ENCODE data around the gene ARMC7.
A peak's percentile ranks its signal among the peaks of the same experiment; 100 is the strongest.
"Not testable (repeated sequence)": the region's sequence is repeated elsewhere in the genome, so short reads cannot be mapped to it uniquely, and the experiment has no call there.

Gene ARMC7

DNA sequence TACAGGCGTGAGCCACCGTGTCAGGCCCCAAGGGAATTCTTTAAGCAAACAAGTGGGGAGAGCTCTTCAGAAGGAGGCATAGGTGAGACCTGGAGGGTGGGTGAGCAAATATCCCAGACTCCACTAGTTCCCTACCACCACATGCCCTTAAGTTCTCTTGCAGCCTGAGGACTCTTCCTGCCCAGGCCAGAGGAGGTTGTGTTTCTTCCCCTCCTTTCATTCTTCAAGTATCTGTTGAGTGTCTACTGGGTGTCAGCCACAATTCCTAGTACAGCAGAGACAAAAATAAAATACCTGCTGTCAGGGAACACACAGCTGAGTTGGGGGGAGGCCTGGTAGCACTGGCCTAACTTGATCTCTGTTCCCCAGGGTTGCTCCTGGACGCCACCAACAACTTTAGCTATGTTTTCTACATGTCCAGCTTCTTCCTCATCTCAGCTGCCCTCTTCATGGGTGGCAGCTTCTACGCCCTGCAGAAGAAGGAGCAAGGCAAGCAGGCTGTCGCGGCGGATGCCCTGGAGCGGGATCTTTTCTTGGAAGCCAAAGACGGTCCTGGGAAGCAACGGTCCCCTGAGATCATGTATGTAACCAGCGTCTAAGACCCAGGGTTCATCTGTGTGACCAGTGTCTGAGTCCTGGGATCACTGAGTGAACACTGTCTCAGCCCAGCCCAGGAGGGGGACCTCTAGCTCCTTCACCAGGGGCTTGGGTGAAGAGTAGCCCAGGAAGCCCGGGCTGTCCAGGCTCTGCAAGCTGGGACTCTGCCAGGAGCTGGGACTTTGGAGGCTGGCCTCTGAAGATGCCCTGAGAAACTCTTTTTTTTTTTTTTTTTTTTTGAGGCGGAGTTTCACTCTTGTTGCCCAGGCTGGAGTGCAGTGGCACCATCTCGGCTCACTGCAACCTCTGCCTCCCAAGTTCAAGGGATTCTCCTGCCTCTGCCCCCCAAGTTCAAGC, 5.9 kb upstream of the ARMC7 start:
- no peak for DNase-seq

GRCh38 chr17:75105126-75106080, 4.4 kb upstream of the ARMC7 start:
- peak; percentile 68 for DNase-seq

GRCh38 chr17:75108193-75108592, 1.6 kb upstream of the ARMC7 start:
- no peak for DNase-seq

DNA sequence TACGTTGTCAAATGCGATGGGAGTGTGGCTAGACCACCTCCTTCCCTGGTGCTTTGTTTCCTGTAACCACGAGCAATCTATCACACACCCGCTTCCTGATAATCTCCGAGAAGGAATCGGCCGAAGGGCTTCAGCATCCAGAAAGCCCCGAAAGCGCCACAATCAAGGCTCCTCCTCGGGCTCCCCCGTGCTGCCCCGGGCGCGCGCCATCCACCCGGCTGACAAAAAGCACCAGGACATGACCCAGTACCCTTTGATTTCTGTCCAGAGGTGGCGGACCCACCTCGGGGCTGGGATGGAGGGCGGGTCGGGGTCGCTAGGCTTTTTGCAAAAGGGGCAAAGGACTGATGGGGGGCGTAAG, 743 bp upstream of the ARMC7 start:
- peak; percentile 60 for DNase-seq

DNA sequence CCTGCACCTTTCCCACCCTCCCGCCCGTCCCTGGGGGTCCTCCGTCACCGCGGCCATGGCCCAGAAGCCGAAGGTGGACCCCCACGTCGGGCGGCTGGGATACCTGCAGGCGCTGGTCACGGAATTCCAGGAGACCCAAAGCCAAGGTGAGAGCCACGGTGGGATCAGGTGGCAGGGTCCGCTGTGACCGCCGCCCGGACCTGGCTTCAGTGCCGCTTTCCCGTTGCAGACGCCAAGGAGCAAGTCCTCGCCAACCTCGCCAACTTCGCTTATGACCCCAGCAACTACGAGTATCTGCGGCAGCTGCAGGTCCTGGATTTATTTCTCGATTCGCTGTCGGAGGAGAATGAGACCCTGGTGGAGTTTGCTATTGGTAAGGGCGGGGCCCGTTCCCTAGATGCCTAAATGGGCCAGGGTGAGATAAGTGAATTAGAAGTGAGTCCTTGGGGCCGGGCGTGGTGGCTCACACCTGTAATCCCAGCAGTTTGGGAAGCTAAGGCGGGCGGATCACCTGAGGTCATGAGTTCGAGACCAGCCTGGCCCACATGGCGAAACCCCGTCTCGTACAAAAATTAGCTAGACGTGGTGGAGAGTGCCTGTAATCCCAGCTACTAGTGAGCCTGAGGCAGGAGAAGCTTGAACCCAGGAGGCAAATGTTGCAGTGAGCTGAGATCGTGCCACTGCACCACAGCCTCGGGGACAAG, 617 bp downstream of the ARMC7 start:
- peak; percentile 69 for DNase-seq

DNA sequence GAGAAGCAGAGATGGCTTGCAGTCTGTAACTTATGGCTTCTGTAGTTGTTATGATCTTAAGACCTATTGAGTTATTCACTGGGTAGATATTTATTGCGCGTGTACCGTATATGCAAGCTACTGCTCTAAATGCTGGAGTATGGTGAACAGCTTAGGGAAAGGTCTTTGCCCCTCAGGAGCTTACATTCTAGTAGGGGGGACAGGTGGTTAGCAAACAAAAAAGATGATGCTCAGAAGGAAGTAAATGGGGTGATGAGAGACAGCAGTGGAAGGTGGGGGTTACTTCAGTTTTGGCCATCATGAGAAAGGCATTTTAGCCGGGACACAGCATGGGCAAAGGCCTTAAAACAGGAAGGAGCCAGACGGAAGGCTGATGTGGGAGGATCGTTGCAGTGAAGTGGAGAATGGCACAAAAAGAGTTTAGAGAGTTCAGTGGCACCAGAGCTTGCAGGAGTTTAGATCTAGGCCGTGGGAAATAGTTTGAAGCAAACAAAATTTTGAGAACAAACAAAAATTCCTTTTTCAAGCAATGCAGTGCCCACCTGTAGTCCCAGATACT, 2.1 kb downstream of the ARMC7 start:
- no peak for DNase-seq

- peak; percentile 97 for DNase-seq
Measured at GRCh38 chr17:75113798-75114551, 4.2 kb downstream of the ARMC7 start.

DNA sequence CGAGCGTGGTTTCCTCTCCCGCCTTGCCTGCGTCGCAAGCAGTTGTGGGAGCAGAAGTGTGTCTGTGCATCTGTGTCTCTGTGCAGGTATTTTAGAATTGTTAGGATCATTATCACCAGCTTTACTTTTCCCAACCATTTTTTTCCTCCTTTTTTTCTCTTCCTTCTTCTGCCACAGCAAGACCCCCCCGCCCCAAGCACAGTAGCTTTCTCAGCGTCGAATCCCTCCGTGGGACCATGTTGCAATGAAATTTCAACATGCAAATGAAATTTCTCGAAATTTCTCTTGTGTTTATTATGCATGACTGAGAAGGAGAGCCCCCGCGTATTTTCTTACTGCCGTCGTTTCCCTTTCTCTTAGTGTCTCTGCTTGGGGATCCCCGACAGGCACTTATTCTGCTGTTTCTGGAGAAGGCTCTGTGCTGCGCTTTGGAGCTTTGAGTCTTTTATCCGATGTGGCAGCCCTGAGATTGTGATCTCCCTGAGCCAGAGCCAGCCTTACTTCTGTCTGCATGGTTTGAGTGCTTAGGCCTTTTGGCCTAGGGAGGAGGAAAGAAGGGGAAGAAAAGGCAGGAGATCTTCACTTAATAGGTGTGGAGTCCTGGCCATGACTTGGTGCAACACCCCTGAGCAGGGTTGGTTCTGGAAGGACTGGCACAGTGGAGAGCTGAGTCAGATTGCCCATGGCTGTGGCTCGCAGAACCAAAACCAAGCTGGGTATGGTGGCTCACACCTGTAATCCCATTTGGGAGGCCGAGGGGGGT, 5.0 kb downstream of the ARMC7 start:
- DNase-seq, result peak; percentile 41

GRCh38 chr17:75115555-75115954, 5.8 kb downstream of the ARMC7 start:
- DNase-seq, result peak; percentile 59

DNA sequence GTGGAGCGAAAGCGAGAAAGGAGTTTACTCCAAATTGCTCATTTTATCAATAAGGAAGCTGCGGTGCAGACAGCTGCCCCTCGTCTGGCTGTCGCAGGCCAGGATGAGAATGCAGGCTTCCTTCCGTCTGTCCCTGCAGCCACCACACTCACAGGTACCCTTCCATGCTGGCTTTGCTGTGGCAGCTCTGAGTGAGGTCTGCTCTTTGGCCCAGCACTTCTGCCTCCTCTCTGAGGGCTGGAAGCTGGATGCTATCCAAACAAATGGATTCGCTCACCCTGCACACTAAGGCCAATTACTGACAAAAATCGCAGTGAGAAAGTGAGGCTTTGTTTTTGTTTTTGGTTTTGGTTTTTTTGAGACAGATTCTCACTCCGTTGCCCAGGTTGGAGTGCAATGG, 7.0 kb downstream of the ARMC7 start:
- no peak for DNase-seq

- no peak for DNase-seq
Measured at GRCh38 chr17:75118307-75118706, 8.5 kb downstream of the ARMC7 start.

DNA sequence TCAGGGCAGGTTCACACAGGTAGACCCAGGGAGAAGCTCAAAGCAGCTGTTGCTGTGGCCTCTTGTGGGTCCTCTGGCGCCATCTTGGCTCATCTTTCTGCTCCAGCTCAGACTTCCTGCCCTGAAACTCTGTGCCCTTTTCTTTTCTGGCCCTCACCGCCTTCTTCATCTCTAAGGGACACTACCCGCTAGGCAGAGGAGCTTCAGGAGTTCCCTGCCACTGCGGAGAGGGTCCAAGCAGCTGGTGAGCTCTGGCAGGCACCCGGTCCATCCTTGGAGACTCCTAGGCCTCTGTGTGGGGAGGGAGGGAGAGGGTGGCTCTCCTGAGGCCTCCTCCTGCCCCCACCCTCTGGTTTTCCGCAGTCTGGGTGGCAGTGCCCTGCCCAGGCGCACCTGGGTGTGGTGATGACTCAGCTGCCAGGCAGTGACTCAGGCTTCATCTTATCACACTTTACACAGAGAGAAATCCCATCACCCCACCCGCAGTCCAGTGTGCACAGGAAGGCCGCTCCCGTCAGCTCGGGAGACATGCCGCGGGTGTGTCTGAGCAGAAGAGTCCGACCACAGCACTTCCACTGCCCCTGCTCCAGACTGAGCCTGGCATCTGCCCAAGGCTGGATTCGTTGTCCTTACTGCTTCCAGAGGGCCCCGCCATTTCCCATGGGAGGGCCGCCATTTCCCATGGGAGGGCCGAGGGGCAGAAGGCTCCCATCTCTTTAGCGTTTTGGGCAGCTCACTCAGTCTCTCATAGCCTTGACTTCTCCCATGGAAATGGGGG, 14.5 kb downstream of the ARMC7 start:
- peak; percentile 98 for DNase-seq

DNA sequence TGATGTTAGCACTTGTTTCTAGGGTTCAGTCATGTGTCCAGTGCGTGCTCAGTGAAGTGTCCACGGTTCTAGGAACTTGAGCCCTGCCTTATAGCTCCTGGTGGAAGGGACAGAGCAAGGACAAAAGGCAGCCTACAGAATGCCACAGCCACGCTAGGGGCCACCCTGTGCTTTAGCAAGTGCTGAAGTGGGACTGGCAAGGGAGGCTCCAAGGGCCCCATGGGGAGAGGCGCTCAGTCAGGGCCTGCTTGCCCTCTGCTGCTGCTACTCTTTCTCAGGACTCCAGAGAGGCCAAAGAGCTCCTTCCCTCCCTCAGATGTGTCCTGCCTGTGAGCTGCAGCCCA, 15.0 kb downstream of the ARMC7 start:
- DNase-seq, result peak; percentile 62

- DNase-seq, result no peak
Measured at GRCh38 chr17:75125984-75126383, 16.2 kb downstream of the ARMC7 start.

DNA sequence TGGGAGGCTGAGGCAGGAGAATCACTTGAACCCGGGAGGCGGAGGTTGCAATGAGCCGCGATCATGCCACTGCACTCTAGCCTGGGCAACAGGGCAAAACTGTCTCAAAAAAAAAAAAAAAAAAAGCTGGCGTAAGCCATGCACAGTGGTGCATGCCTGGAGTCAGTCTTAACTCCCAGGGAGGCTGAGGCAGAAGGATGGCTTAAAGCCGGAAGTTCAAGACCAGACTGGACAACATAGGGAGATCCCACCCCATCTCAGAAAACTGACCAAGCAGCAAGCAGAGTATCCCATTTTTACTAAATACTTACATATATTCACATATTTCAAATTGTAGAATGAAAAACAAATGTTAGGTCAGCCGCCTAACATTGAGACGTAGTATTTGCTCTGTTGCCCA, 17.2 kb downstream of the ARMC7 start:
- DNase-seq, result no peak

- not testable (repeated sequence) for DNase-seq
Measured at GRCh38 chr17:75127936-75128335, 18.2 kb downstream of the ARMC7 start.

GRCh38 chr17:75128694-75129505, 19.1 kb downstream of the ARMC7 start:
- no peak for DNase-seq

- DNase-seq, result no peak
Measured at GRCh38 chr17:75129576-75129975, 19.8 kb downstream of the ARMC7 start.

- DNase-seq, result no peak
Measured at GRCh38 chr17:75130059-75130631, 20.4 kb downstream of the ARMC7 start.
